GM10248 (cell line): ENCODE data around the gene PGLYRP3.

Experiments
- CTCF ChIA-PET: fragments of 300-600 bp; sonication (Branson Sonifier 250); formaldehyde crosslinking; extraction: SDS; loops from one replicate; lab custom pipeline; 2021; ENCODE audit warnings: antibody characterized with exemption; lab: Yijun Ruan, JAX
- POLR2A ChIA-PET: fragments of 350-650 bp; sonication (Branson Sonifier 250); formaldehyde crosslinking; extraction: SDS; loops from one replicate; lab custom pipeline; 2020; ENCODE audit warnings: antibody characterized with exemption; lab: Yijun Ruan, JAX
- DNase-seq: peaks from one replicate; pipeline ENCODE4 v3.0.0; 2012; ENCODE audit errors: extremely low spot score
- CTCF ChIP-seq: IDR thresholded peaks from 2 replicates; pipeline ENCODE4 v1.5.1; 2012; ENCODE audit warnings: mild to moderate bottlenecking, low read depth; ENCODE audit errors: extremely low read depth, missing control alignments, control extremely low read depth

The PGLYRP3 gene

GRCh38 chr1:153262462-153263157 is 50.1 kb downstream of the PGLYRP3 start:
- TF ChIP-seq CTCF: no peak
- ChIA-PET CTCF (interaction anchor here (0.7 to 2.0 kb wide), 6 partner anchors 10 to 392 kb away, joined by 3 to 5 read pairs (median 3); no protein-coding TSS in a partner anchor), POLR2A (no interaction called here)
- peak; percentile 40 for DNase-seq

GRCh38 chr1:153262070-153262366 is 50.7 kb downstream of the PGLYRP3 start:
- ChIA-PET CTCF (interaction anchor here (0.7 to 2.0 kb wide), 5 partner anchors 10 to 91 kb away, joined by 3 to 5 read pairs (median 3); no protein-coding TSS in a partner anchor), POLR2A (no interaction called here)
- TF ChIP-seq CTCF: no peak
- DNase-seq: no peak

- ChIA-PET POLR2A (no interaction called here), CTCF (interaction anchor here (0.7 to 2.0 kb wide), 4 partner anchors 9 to 91 kb away, joined by 3 to 5 read pairs (median 3); no protein-coding TSS in a partner anchor)
- no peak for TF ChIP-seq CTCF
- DNase-seq: no peak
These were observed 51.3 kb downstream of the PGLYRP3 start for GRCh38 chr1:153261281-153262069.

GRCh38 chr1:153260585-153261280 is 52.0 kb downstream of the PGLYRP3 start:
- ChIA-PET CTCF (interaction anchor here (1.2 to 2.0 kb wide), 3 partner anchors 8 to 24 kb away, joined by 3 to 5 read pairs (median 3); no protein-coding TSS in a partner anchor), POLR2A (no interaction called here)
- no peak for TF ChIP-seq CTCF
- peak; percentile 42 for DNase-seq

GRCh38 chr1:153259387-153259786 is 53.4 kb downstream of the PGLYRP3 start, which contains the start of gene LORICRIN:
TSS of gene LORICRIN (plus strand) at chr1:153259687. CDS start at chr1:153260950, 1,263 bp downstream.
- ChIA-PET POLR2A (no interaction called here), CTCF (interaction anchor here (0.6 to 1.5 kb wide), 7 partner anchors 12 to 390 kb away, joined by 3 to 4 read pairs (median 3); no protein-coding TSS in a partner anchor)
- no peak for TF ChIP-seq CTCF
- DNase-seq: no peak

GRCh38 chr1:153253693-153254092 is 59.1 kb downstream of the PGLYRP3 start:
- no peak for DNase-seq
- TF ChIP-seq CTCF: no peak
- POLR2A ChIA-PET: no interaction called here
- CTCF ChIA-PET: interaction anchor here (1.0 to 2.5 kb wide), 9 partner anchors 14 to 283 kb away, joined by 3 to 19 read pairs (median 3); partner anchors contain the start of gene SPRR4
